BLaER1 treated with 17β-estradiol and CSF1 and Interleukin-3, amounts not matched to agents 10 nM and 100 nM (cell line): ENCODE data around the gene CST3.

Experiments used
- H3K27ac ChIP-seq, 11 experiments: shearing (Covaris generic); formaldehyde crosslinking; 2 replicates each; pipeline ENCODE4 v1.8.1; 2022
- H3K27me3 ChIP-seq, 11 experiments: shearing (Covaris generic); formaldehyde crosslinking; 2 replicates each; pipeline ENCODE4 v1.8.1; 2022
- H3K36me3 ChIP-seq, 11 experiments: shearing (Covaris generic); formaldehyde crosslinking; 2 replicates each; pipeline ENCODE4 v1.8.1; 2022
- H3K4me1 ChIP-seq, 10 experiments: shearing (Covaris generic); formaldehyde crosslinking; 2 replicates each; pipeline ENCODE4 v1.8.1; 2022
- H3K4me2 ChIP-seq, 11 experiments: shearing (Covaris generic); formaldehyde crosslinking; 2 replicates each; pipeline ENCODE4 v1.8.1; 2022
- H3K4me3 ChIP-seq, 10 experiments: shearing (Covaris generic); formaldehyde crosslinking; 2 replicates each; pipeline ENCODE4 v1.8.1; 2022
- H3K9ac ChIP-seq, 11 experiments: shearing (Covaris generic); formaldehyde crosslinking; 2 replicates each; pipeline ENCODE4 v1.8.1; 2022
- H3K9me3 ChIP-seq, 11 experiments: shearing (Covaris generic); formaldehyde crosslinking; replicated peaks in 1 of 11; 2 replicates each; pipeline ENCODE4 v1.8.1; 2022
- H4K20me1 ChIP-seq, 11 experiments: shearing (Covaris generic); formaldehyde crosslinking; 2 replicates each; pipeline ENCODE4 v1.8.1; 2022
- Cebpa-rat ChIP-seq, 11 experiments: shearing (Covaris generic); IDR thresholded peaks; 2 replicates each; pipeline ENCODE4 v1.8.1; 2022

The CST3 gene

DNA sequence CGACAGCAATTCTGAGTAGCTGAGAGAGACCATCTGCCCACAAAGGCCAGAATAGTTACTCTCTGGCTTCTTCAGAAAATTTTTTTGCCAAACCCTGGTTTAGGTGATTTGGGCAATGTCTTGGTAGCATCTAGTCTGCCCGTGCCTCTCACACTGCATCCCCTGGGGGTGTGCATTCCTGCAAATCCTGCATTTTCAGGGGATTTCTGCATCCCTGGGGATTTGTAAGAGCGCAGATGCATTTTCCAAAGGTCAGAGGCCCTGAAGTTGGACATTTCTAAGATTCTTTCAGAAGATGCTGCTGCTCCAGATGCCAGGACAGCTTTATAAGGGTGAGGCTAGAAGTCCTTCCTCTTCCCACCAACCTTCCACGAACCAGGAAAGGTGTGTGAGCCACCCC is 36.0 kb downstream of the CST3 start:
- no peak for TF ChIP-seq Cebpa-rat (IDR thresholded peaks at IDR 0.05)
- Histone ChIP-seq H3K9ac (no peak overlapping the region), H3K27ac (no peak overlapping the region), H3K4me2 (peak overlapping the region in 4 of 11 experiments; percentile 50 to 71 (median 62); a peak in 6 of 22 replicates), H4K20me1 (no peaks in the 10 kb centered on the region), H3K4me1 (peaks cover 18 to 32% (median 28%) of the 10 kb centered on the region in 10 experiments), H3K36me3 (no peaks in the 10 kb centered on the region), H3K4me3 (no peak overlapping the region), H3K27me3 (no peaks in the 10 kb centered on the region), H3K9me3 (0 out of 22 replicates have a peak, but pooled peaks cover 0 to 8% (median 0%) of the 10 kb centered on the region in 11 experiments)

DNA sequence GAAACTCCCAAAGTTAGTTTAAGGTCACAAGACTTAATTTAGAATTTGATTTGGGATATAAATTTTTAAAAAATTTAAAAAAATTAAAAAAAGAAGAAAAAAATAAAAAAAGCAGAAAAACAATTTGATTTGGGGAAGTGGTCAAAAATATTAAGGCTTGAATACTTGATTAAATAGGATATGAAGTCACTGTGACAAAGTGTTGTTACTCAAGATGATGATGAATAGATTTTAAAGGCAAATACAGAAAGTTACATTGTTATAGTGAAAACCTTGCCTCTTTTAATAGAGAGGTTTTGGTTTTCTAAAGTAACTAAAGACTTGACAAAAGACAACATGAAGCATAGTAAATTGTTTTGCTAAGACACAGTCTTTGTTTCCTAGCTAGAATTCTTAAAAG is 39.3 kb downstream of the CST3 start:
- 0 out of 22 replicates have a peak, but pooled peaks cover 0 to 8% (median 0%) of the 10 kb centered on the region in 11 experiments for H3K9me3 ChIP-seq
- H3K4me2 ChIP-seq, result no peak overlapping the region
- no peak for TF ChIP-seq Cebpa-rat (IDR thresholded peaks at IDR 0.05)
- H4K20me1 ChIP-seq, result no peaks in the 10 kb centered on the region
- no peak overlapping the region for H3K9ac ChIP-seq
- peaks cover 14 to 17% (median 16%) of the 10 kb centered on the region in 10 experiments for H3K4me1 ChIP-seq
- no peaks in the 10 kb centered on the region for H3K27me3 ChIP-seq
- no peak overlapping the region for H3K4me3 ChIP-seq
- H3K36me3 ChIP-seq, result no peaks in the 10 kb centered on the region
- H3K27ac ChIP-seq, result no peak overlapping the region

DNA sequence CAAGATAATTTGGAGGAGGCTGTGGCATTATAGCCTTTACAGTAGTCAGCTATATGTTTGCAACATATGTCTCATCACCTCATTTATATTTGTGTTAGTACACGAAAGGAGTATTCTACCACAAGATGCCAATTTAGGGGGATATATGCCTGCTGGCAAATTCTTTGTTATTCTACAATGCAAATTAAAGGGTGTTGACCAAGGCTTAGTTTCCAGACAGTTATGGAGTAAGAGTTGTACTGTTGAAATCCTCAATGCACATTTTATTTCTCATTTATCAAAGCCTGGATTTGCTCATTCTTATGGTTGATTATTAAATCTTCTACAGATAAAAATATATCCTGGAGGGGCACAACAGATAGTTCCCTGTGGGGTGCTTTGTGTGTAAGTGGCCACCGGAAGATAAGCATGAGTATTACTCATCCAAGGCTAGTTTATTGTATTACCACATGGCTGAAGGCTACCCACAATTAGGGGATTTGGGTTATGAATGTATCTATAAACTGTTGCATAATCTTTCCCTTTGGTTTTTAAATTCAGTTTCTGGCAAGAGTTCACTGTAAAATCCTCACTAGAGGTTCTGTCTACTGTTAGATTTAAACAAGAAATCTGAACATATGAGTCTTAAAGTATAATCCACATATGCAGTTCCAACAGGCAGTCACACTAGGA is 41.0 kb downstream of the CST3 start:
- Histone ChIP-seq H3K27ac (no peak overlapping the region), H3K9me3 (no peaks in the 10 kb centered on the region), H3K9ac (no peak overlapping the region), H3K4me1 (no peaks in the 10 kb centered on the region; a peak in 2 of 20 replicates), H3K4me3 (no peak overlapping the region), H3K36me3 (no peaks in the 10 kb centered on the region), H3K4me2 (no peak overlapping the region), H3K27me3 (no peaks in the 10 kb centered on the region), H4K20me1 (no peaks in the 10 kb centered on the region)
- no peak for TF ChIP-seq Cebpa-rat (IDR thresholded peaks at IDR 0.05)

DNA sequence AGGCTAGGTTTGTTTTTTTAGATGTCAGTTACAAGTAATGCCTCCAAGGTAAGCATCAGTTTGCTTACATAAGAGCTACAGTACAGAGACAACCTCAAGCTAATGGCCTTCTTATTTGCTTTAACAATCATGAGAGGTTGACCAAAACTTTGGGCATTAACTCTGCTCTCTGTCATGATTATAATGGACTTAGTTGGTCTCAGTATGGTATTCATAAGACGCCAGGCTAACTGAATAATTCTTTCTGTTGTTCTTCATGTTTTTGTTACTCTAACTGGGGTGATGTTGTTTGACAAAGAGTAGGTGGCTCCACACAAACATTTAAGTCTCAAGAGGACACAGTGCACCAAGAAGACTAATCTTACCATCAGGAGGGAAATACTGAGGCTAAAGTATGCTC is 41.8 kb downstream of the CST3 start:
- no peaks in the 10 kb centered on the region; a peak in 1 of 20 replicates for H3K4me1 ChIP-seq
- no peak overlapping the region for H3K9ac ChIP-seq
- no peaks in the 10 kb centered on the region for H3K9me3 ChIP-seq
- no peak overlapping the region for H3K4me2 ChIP-seq
- no peaks in the 10 kb centered on the region for H3K27me3 ChIP-seq
- H3K36me3 ChIP-seq, result no peaks in the 10 kb centered on the region
- TF ChIP-seq Cebpa-rat (IDR thresholded peaks at IDR 0.05), result no peak
- H4K20me1 ChIP-seq, result no peaks in the 10 kb centered on the region
- H3K4me3 ChIP-seq, result no peak overlapping the region
- H3K27ac ChIP-seq, result no peak overlapping the region

DNA sequence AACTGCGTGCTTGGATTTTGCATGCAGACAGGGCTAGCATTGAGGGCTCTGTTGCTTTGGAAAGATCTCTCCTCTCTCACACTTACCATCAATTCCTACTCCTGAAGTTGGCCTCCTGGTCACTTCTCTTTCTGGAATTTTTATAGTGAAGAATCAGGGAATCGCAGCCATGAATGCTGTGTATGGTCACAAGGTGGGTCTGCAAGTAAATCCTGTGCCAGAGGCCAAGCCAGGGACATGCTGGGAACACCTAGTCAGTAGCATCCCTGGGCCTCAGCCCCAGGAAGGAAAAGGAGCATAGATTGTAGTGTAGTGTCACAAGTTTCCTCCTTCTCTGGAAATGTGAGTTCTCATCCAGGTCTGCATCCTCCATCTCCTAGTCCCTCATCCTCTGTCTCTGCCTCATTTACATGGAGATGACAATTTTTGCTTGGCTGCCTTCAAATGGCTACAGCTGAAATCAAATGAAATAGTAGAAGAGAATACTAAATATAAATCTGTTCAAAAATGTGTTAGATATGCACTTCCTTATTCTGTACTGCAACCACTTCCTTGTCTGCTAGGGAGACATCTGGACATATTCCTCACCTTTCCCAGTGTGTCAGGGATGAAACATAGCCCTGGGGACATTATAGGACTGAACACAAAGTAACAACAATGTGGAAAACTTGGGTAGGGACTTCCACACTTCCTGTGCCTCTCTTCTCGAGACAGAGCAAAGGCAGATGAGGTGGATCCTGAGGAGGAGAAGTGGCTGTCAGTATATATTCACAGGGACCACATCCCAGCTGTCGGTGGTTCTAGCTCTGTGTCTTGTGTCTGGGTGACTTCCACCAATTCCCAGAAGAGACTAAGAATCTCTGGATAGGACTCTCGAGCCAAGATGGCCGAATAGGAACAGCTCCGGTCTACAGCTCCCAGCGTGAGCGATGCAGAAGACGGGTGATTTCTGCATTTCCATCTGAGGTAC is 49.0 kb downstream of the CST3 start:
- Histone ChIP-seq H4K20me1 (no peaks in the 10 kb centered on the region), H3K4me1 (peaks cover 7 to 20% (median 10%) of the 10 kb centered on the region in 10 experiments; a peak in 17 of 20 replicates), H3K9ac (no peak overlapping the region)

DNA sequence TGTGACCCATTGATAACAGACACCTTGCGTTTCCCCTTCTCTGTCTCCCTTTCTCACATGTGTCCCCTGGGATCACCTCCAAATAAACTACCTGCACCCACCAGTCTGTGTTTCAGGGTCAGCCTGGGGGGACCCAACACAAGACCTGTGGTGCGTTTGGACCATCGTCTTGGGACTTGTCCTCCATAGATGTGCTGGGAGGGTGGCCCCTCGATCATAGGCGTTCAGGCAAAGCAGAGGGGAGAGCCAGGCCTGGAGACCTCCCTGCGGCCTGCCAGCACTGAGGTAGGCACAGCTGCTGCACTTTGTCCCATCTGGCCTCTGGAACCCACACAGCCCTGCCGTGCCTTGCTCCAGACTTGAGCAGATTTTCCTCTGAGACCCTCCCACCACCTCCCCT is 50.1 kb downstream of the CST3 start:
- Histone ChIP-seq H3K4me1 (peaks cover 7 to 20% (median 10%) of the 10 kb centered on the region in 10 experiments; a peak in 17 of 20 replicates), H4K20me1 (no peaks in the 10 kb centered on the region), H3K9ac (no peak overlapping the region), H3K27me3 (no peaks in the 10 kb centered on the region), H3K9me3 (no peaks in the 10 kb centered on the region), H3K4me3 (no peak overlapping the region), H3K27ac (no peak overlapping the region), H3K36me3 (no peaks in the 10 kb centered on the region), H3K4me2 (no peak overlapping the region)
- no peak for TF ChIP-seq Cebpa-rat (IDR thresholded peaks at IDR 0.05)

More for the DNA sequence above, 49.0 kb downstream of the CST3 start:
- H3K9me3 ChIP-seq, result no peaks in the 10 kb centered on the region
- TF ChIP-seq Cebpa-rat (IDR thresholded peaks at IDR 0.05), result no peak
- H3K4me3 ChIP-seq, result no peak overlapping the region
- peak overlapping the region in 10 of 11 experiments; percentile 12 to 59 (median 35); a peak in 17 of 22 replicates for H3K4me2 ChIP-seq
- H3K27me3 ChIP-seq, result no peaks in the 10 kb centered on the region
- H3K27ac ChIP-seq, result peak overlapping the region in 1 of 11 experiments; percentile 16; a peak in 2 of 22 replicates
- no peaks in the 10 kb centered on the region for H3K36me3 ChIP-seq

DNA sequence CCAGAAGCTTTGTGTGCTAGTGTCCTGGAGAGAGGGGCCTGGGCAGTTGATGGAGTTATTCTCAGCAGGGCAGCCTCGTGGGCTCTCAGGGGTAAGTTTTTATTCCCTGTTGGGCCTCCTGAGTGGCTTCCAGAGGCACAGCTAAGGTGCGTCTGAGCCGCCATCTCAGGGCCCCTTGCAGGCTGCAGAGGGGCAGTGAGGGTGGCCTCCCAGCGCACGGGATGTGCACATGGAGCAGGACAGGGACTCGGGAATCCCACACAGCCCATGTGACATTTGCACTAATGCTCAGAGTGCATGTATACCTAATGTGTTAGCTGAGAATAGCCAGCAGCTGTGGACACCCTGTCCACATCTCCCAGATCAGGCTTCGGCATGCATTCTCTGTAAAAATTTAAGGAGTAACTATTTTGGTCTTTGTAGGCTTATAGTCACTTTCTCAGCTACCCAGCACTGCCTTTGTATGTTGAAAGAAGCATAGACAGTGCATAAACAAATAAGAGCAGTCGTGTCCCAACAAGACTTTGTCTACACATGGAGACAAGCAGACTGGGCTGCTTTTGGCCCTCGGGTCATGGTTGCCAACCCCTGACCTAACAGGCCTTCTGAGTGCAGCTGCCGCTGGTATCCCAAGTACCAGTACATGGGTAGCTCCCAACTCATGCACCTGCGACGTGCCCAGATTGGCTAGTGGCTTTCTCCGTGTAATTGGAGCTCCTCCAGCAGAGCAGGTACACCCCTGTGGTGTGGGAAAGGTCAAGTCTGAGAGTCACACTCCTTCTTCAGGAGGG is 50.8 kb downstream of the CST3 start:
- H3K27ac ChIP-seq, result no peak overlapping the region
- no peaks in the 10 kb centered on the region; a peak in 1 of 22 replicates for H3K9me3 ChIP-seq
- H3K4me2 ChIP-seq, result no peak overlapping the region
- TF ChIP-seq Cebpa-rat (IDR thresholded peaks at IDR 0.05), result no peak
- no peaks in the 10 kb centered on the region for H3K36me3 ChIP-seq
- no peaks in the 10 kb centered on the region for H3K27me3 ChIP-seq
- no peak overlapping the region for H3K4me3 ChIP-seq
- no peaks in the 10 kb centered on the region for H4K20me1 ChIP-seq
- H3K4me1 ChIP-seq, result peaks cover 7 to 20% (median 10%) of the 10 kb centered on the region in 10 experiments; a peak in 17 of 20 replicates
- H3K9ac ChIP-seq, result no peak overlapping the region

DNA sequence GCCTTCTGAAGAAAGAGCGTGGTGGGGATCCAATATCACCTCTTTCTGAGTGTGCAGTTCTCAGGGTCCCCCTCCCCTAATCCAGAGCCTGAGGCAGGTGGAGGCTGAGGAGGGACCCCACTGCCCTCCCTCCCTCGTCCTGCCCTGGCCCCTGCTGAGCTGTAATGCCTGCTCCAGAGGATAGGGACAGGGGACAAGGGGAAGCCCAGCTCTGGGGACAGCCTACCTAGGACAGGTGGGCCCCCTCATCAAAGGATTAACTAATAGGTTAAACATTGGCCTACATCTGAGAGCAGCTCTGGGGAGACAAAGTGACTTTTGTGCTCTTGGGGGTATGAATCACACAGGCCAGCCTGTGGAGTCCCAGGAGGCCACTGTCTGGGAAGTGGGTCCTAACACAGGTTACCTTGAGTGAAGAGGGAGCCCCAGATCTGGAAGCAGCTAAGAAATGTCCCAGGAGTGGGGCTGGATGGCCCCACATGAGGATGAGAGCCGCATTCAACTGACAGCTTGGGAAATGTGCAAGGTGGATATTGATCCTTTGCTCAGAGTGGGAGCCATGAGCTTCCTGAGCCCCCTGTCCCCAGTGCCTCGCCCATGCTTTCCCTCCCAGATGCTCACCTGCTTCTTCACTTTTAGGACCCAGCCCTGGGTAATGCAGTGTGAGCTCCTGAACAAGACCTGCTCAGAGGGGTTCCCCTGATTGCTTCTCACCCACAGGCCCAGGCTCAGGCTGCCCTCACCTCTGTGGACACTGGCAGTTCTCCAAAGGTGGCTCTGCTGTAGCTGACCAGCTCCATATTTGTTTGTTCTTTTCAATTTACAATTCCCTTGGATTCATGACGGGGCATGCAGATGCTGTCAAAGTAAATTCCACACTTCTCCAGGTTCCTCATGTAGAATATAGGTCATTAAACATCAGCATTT is 51.7 kb downstream of the CST3 start:
- Histone ChIP-seq H3K4me2 (no peak overlapping the region), H3K9me3 (no peaks in the 10 kb centered on the region; a peak in 1 of 22 replicates), H3K27me3 (no peaks in the 10 kb centered on the region), H3K9ac (no peak overlapping the region), H3K4me3 (no peak overlapping the region), H3K27ac (no peak overlapping the region), H3K36me3 (no peaks in the 10 kb centered on the region), H3K4me1 (peaks cover 7 to 20% (median 10%) of the 10 kb centered on the region in 10 experiments; a peak in 17 of 20 replicates), H4K20me1 (no peaks in the 10 kb centered on the region)
- no peak for TF ChIP-seq Cebpa-rat (IDR thresholded peaks at IDR 0.05)
